GM23338 (cell line): ENCODE data around the gene MYO15B. TPM values are rescaled to one million over a fixed set of nuclear protein-coding genes. Genes with fewer than 3 reads are reported as not detected.

Experiments
- ATAC-seq: fragments of 200-7000 bp; cut with Tn5 transposase; 3 replicates; pipeline ENCODE4 v1.9.1; 2020
- DNase-seq: peaks from one replicate; pipeline ENCODE4 v3.0.0-alpha.2; 2015; ENCODE audit warnings: low spot score
- H2AFZ ChIP-seq: fragments of 200-600 bp; sonication (generic); 2 replicates; pipeline ENCODE4 v1.8.0; 2016; ENCODE audit warnings: antibody characterized with exemption, mild to moderate bottlenecking, moderate library complexity
- H3F3A ChIP-seq: fragments of 200-600 bp; sonication (generic); replicated peaks from 2 replicates; pipeline ENCODE4 v1.8.0; 2017; ENCODE audit warnings: antibody characterized with exemption, mixed run types, low read depth
- H3K27ac ChIP-seq: fragments of 200-600 bp; sonication (generic); 2 replicates; pipeline ENCODE4 v1.6.1; 2016; ENCODE audit warnings: low read depth
- H3K27me3 ChIP-seq: fragments of 200-600 bp; sonication (generic); 2 replicates; pipeline ENCODE4 v1.8.0; 2016; ENCODE audit warnings: mild to moderate bottlenecking, mixed run types, moderate library complexity; ENCODE audit not compliant: insufficient read depth
- H3K36me3 ChIP-seq: fragments of 200-600 bp; sonication (generic); 2 replicates; pipeline ENCODE4 v1.8.0; 2016; ENCODE audit warnings: mild to moderate bottlenecking; ENCODE audit not compliant: insufficient read depth
- H3K4me1 ChIP-seq: fragments of 200-600 bp; sonication (generic); 2 replicates; pipeline ENCODE4 v1.8.0; 2016; ENCODE audit warnings: mild to moderate bottlenecking, moderate library complexity; ENCODE audit not compliant: insufficient read depth
- H3K4me2 ChIP-seq: fragments of 200-600 bp; sonication (generic); 2 replicates; pipeline ENCODE4 v1.7.1; 2017; ENCODE audit warnings: mixed run types
- H3K4me3 ChIP-seq: fragments of 200-600 bp; sonication (generic); 2 replicates; pipeline ENCODE4 v1.6.1; 2016; ENCODE audit warnings: mixed run types
- H3K79me2 ChIP-seq: fragments of 200-600 bp; sonication (generic); replicated peaks from 2 replicates; pipeline ENCODE4 v1.8.0; 2017; ENCODE audit warnings: mild to moderate bottlenecking; ENCODE audit not compliant: insufficient read depth
- H3K9me2 ChIP-seq: fragments of 200-600 bp; sonication (generic); 2 replicates; pipeline ENCODE4 v1.8.0; 2017; ENCODE audit not compliant: insufficient read depth
- H4K20me1 ChIP-seq: fragments of 200-600 bp; sonication (generic); replicated peaks from 2 replicates; pipeline ENCODE4 v1.8.0; 2017; ENCODE audit warnings: mild to moderate bottlenecking; ENCODE audit not compliant: insufficient read depth
- H3K27ac Mint-ChIP-seq: 2 replicates; pipeline ENCODE4 v1.8.0; 2020; ENCODE audit warnings: inconsistent platforms, mild to moderate bottlenecking, moderate library complexity, mixed read lengths
- H3K27me3 Mint-ChIP-seq: 3 replicates; pipeline ENCODE4 v1.8.0; 2022; ENCODE audit warnings: low read depth, mild to moderate bottlenecking, moderate library complexity, mixed read lengths, inconsistent platforms; ENCODE audit not compliant: insufficient read depth, poor library complexity
- H3K36me3 Mint-ChIP-seq: 3 replicates; pipeline ENCODE4 v1.8.0; 2021; ENCODE audit warnings: low read depth, mild to moderate bottlenecking, inconsistent platforms, moderate library complexity, mixed read lengths
- H3K4me1 Mint-ChIP-seq: 3 replicates; pipeline ENCODE4 v1.8.0; 2020; ENCODE audit warnings: mild to moderate bottlenecking, inconsistent platforms, mixed read lengths
- H3K4me3 Mint-ChIP-seq: 3 replicates; pipeline ENCODE4 v1.8.0; 2021; ENCODE audit warnings: moderate library complexity, mild to moderate bottlenecking, inconsistent platforms, mixed read lengths
- H3K9me3 Mint-ChIP-seq: 3 replicates; pipeline ENCODE4 v1.8.0; 2020; ENCODE audit warnings: moderate library complexity, mild to moderate bottlenecking, inconsistent platforms, mixed read lengths
- CREB1 ChIP-seq: fragments of 250-450 bp; sonication (Bioruptor Pico); IDR thresholded peaks from 2 replicates; pipeline ENCODE4 v1.5.0; 2020; ENCODE audit warnings: low read depth, mild to moderate bottlenecking, moderate library complexity
- EZH2 ChIP-seq: fragments of 200-600 bp; sonication (generic); IDR thresholded peaks from one replicate; pipeline ENCODE4 v1.8.0; 2017; ENCODE audit warnings: antibody characterized with exemption, mild to moderate bottlenecking, low read depth; ENCODE audit not compliant: unreplicated experiment
- EZH2phosphoT487 ChIP-seq: fragments of 200-600 bp; sonication (generic); IDR thresholded peaks from one replicate; pipeline ENCODE4 v1.8.1; 2018; ENCODE audit warnings: antibody characterized with exemption; ENCODE audit not compliant: unreplicated experiment
- JUNB ChIP-seq: IDR thresholded peaks from one replicate; pipeline ENCODE4 v1.6.1; 2016; ENCODE audit warnings: antibody characterized with exemption; ENCODE audit not compliant: unreplicated experiment
- NANOG ChIP-seq: IDR thresholded peaks from 2 replicates; pipeline ENCODE4 v1.6.1; 2016; ENCODE audit warnings: antibody characterized with exemption, borderline replicate concordance
- STAT1 ChIP-seq: IDR thresholded peaks from one replicate; pipeline ENCODE4 v1.6.1; 2016; ENCODE audit warnings: antibody characterized with exemption; ENCODE audit not compliant: unreplicated experiment
- ZNF331 ChIP-seq: fragments of 250-450 bp; sonication (Bioruptor Pico); IDR thresholded peaks from 2 replicates; pipeline ENCODE4 v1.5.0; 2020; ENCODE audit warnings: low read depth, mild to moderate bottlenecking, moderate library complexity
- polyA plus RNA-seq: library from polyadenylated mRNA; unstranded; fragments of >200 nt; fragmentation: Nextera tagmentation; extraction: Ambion mirVana; gene quantifications from 2 replicates; pipeline ENCODE4 v1.2.1, GENCODE V29; 2016
- total RNA-seq: library from RNA; depleted of rRNA; stranded (reverse); fragments of >200 nt; shearing (Covaris generic); gene quantifications from 2 replicates; pipeline ENCODE4 v1.2.3, GENCODE V29; 2014
- TF ChIP-seq, protein P1 (sequence below), 2 experiments: fragments of 200-600 bp in 1 of 2; sonication (generic) in 1 of 2; conservative IDR thresholded peaks; 2 replicates each; pipeline versions ENCODE4 v1.5.1 to v1.6.1; 2016 to 2017; ENCODE audit warnings: antibody characterized with exemption in 2 of 2, low read depth in 2 of 2, mild to moderate bottlenecking in 2 of 2, moderate library complexity in 1 of 2
- TF ChIP-seq, protein P2 (sequence below): IDR thresholded peaks from one replicate; pipeline ENCODE4 v1.6.1; 2018; ENCODE audit warnings: antibody characterized with exemption; ENCODE audit not compliant: unreplicated experiment

Gene MYO15B
- total and polyA plus RNA-seq, 2 experiments from 2014 or later: 6.6 to 12.4 TPM

- Mint-ChIP-seq H3K36me3 (no peaks in the 10 kb centered on the region; the same call in 2 of the 3 replicates), H3K9me3 (no peaks in the 10 kb centered on the region), H3K27me3 (peaks cover 10% of the 10 kb centered on the region), H3K27ac (no peak overlapping the region), H3K4me3 (no peak overlapping the region), H3K4me1 (no peaks in the 10 kb centered on the region)
- no peaks in the 10 kb centered on the region for H3K36me3 ChIP-seq
- no peaks in the 10 kb centered on the region for H3K9me2 ChIP-seq
- no peaks in the 10 kb centered on the region for H3K4me1 ChIP-seq
- no peak for TF ChIP-seq EZH2phosphoT487
- TF ChIP-seq, protein P1, sequence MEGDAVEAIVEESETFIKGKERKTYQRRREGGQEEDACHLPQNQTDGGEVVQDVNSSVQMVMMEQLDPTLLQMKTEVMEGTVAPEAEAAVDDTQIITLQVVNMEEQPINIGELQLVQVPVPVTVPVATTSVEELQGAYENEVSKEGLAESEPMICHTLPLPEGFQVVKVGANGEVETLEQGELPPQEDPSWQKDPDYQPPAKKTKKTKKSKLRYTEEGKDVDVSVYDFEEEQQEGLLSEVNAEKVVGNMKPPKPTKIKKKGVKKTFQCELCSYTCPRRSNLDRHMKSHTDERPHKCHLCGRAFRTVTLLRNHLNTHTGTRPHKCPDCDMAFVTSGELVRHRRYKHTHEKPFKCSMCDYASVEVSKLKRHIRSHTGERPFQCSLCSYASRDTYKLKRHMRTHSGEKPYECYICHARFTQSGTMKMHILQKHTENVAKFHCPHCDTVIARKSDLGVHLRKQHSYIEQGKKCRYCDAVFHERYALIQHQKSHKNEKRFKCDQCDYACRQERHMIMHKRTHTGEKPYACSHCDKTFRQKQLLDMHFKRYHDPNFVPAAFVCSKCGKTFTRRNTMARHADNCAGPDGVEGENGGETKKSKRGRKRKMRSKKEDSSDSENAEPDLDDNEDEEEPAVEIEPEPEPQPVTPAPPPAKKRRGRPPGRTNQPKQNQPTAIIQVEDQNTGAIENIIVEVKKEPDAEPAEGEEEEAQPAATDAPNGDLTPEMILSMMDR (conservative IDR thresholded peaks at IDR 0.05; ENCODE audit: low read depth in 2 of 2): peak in 1 of 2 experiments; percentile 31; a peak in 2 of 4 replicates
- TF ChIP-seq ZNF331 (CRISPR knock-in tag): no peak
- no peak for TF ChIP-seq CREB1
- TF ChIP-seq JUNB: no peak
- TF ChIP-seq STAT1: no peak
- ATAC-seq: peak; percentile 12
- H3K4me2 ChIP-seq: no peak overlapping the region
- no peak overlapping the region for H3K4me3 ChIP-seq
- H3K27me3 ChIP-seq: 0 out of 2 replicates have a peak, but pooled peaks cover 4% of the 10 kb centered on the region
- DNase-seq: no peak
- H2AFZ ChIP-seq: no peak overlapping the region
- no peak overlapping the region for H3K27ac ChIP-seq
- H3K79me2 ChIP-seq: no peaks in the 10 kb centered on the region
- H4K20me1 ChIP-seq: no peaks in the 10 kb centered on the region
- 0 out of 2 replicates have a peak, but pooled peaks cover 4% of the 10 kb centered on the region for H3F3A ChIP-seq
These were observed 7.1 kb downstream of the MYO15B start for GRCh38 chr17:75594499-75595283.

DNA sequence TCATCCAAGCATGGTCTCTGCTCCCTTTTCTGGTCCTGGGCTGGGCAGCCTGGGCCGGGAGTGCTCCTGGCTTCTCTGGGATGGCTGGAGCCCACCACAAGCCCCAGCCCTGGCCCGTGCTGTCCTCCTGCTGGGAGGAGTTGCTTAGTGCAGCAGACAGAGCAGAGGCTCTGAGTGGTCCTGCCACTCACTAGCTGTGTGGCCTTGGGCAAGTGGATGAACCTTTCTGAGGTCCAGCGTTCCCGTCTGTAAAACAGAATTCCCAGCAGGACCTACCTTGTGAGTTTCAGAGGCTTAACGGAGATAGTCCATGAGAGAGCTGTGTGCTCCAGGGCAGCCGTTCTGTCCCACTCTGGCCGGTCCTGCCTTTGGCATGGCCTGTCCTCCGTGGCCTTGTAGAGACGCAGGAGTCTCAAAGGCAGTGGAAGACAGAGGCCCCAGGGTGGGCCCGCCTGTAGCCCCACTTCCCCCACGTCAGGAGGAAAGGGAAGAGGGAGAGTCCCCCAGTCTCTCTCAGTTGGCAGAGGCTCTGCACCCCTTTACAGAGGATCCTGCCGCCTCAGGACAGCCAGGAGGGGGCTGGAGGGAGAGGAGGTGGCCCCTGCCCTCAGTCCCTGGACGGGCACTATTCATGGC is 7.8 kb downstream of the MYO15B start:
- H2AFZ ChIP-seq: no peak overlapping the region
- H4K20me1 ChIP-seq: no peaks in the 10 kb centered on the region
- 0 out of 2 replicates have a peak, but pooled peaks cover under 1% of the 10 kb centered on the region for H3K27me3 ChIP-seq
- ATAC-seq: peak; percentile 33
- Mint-ChIP-seq H3K27me3 (peaks cover 9% of the 10 kb centered on the region), H3K4me3 (no peak overlapping the region), H3K4me1 (no peaks in the 10 kb centered on the region), H3K9me3 (no peaks in the 10 kb centered on the region), H3K27ac (no peak overlapping the region), H3K36me3 (no peaks in the 10 kb centered on the region; the same call in 2 of the 3 replicates)
- no peaks in the 10 kb centered on the region for H3K79me2 ChIP-seq
- no peak for DNase-seq
- TF ChIP-seq NANOG (no peak), CREB1 (no peak), JUNB (no peak), EZH2 (no peak), EZH2phosphoT487 (no peak), STAT1 (no peak)
- TF ChIP-seq, protein P2, sequence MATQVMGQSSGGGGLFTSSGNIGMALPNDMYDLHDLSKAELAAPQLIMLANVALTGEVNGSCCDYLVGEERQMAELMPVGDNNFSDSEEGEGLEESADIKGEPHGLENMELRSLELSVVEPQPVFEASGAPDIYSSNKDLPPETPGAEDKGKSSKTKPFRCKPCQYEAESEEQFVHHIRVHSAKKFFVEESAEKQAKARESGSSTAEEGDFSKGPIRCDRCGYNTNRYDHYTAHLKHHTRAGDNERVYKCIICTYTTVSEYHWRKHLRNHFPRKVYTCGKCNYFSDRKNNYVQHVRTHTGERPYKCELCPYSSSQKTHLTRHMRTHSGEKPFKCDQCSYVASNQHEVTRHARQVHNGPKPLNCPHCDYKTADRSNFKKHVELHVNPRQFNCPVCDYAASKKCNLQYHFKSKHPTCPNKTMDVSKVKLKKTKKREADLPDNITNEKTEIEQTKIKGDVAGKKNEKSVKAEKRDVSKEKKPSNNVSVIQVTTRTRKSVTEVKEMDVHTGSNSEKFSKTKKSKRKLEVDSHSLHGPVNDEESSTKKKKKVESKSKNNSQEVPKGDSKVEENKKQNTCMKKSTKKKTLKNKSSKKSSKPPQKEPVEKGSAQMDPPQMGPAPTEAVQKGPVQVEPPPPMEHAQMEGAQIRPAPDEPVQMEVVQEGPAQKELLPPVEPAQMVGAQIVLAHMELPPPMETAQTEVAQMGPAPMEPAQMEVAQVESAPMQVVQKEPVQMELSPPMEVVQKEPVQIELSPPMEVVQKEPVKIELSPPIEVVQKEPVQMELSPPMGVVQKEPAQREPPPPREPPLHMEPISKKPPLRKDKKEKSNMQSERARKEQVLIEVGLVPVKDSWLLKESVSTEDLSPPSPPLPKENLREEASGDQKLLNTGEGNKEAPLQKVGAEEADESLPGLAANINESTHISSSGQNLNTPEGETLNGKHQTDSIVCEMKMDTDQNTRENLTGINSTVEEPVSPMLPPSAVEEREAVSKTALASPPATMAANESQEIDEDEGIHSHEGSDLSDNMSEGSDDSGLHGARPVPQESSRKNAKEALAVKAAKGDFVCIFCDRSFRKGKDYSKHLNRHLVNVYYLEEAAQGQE: no peak
- no peaks in the 10 kb centered on the region for H3K9me2 ChIP-seq
- no peak overlapping the region for H3K4me2 ChIP-seq
- 0 out of 2 replicates have a peak, but pooled peaks cover 4% of the 10 kb centered on the region for H3F3A ChIP-seq
- no peak overlapping the region for H3K4me3 ChIP-seq
- H3K36me3 ChIP-seq: no peaks in the 10 kb centered on the region
- no peak overlapping the region for H3K27ac ChIP-seq
- no peaks in the 10 kb centered on the region for H3K4me1 ChIP-seq
